Hindlimb muscle (tissue), 1 donor: ENCODE results near the gene SPDYE4. TPM values are rescaled to one million over a fixed set of nuclear protein-coding genes. Genes with fewer than 3 reads are reported as not detected.

Source experiments
- DNase-seq: peaks from one replicate; pipeline ENCODE4 v3.0.0-alpha.2; 2013
- polyA plus RNA-seq: library from polyadenylated mRNA; unstranded; fragments of 120-200 nt; gene quantifications from one replicate; pipeline ENCODE4 v1.2.1, GENCODE V29; 2013; ENCODE audit not compliant: insufficient read length

The SPDYE4 gene
- polyA plus RNA-seq, 1 donor, result 0.86 TPM

DNA sequence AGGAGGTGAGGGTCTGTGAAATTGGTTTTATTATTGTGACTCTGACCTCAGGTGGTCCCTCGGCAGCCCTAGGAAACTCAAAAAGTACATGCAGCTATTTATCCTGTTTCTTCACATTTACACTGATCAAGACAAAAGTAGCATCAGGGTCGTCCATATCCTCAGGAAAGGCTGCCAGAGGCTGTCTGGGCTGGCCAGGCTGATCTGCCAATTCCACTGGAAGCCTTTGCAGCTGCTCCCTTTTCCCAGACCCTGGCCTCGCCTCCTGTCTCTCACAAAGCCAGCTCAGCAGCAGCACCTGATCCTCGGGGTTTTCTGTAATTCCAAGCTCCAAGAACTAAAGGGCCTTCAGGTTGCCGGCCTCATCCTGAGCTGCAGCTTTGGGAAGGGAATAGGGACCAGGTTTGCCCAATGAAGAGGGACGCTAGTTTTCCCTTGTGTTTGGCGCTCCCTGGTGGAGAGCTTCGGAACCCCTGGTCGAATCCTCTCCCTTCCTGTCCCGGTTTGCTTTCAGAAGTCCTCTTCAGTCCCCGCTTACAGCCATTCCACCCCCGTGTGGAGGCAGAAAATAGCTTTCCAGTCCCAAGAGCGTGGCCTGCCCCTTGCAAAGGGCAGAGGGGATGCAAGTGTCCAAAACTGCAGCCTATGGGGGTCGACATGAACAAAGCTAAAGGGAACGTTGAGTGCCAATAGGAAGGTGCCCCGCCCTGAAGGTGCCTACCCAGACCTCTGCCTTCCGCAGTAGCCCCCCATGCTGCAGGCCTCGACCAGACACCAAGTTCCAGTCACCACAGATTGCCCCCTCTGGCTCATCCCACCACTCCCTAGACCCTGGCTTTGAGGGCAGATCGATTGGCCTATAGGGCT is 27.4 kb upstream of the SPDYE4 start:
- DNase-seq, result peak; percentile 81

DNA sequence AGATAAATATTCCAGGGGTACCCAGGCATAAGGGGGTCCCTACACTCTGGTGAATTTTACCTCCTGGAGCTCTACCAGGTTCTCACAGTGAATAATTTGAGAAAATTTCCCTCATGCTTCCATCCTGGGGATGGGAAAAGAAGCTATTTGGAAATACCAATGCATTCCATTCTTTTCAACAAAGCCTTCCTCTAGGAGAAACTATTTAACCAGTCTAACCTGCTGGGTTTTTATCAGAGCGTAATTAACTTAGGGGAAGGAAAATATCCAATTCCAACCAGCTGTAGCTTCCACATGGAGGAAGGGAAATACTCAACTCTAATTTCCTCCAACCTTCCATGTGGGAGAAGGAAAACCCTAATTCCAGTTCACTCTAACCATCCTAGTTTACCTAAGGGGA is 23.8 kb upstream of the SPDYE4 start:
- no peak for DNase-seq

- no peak for DNase-seq
These were observed 23.4 kb upstream of the SPDYE4 start for GRCh38 chr17:8781776-8782175.

DNA sequence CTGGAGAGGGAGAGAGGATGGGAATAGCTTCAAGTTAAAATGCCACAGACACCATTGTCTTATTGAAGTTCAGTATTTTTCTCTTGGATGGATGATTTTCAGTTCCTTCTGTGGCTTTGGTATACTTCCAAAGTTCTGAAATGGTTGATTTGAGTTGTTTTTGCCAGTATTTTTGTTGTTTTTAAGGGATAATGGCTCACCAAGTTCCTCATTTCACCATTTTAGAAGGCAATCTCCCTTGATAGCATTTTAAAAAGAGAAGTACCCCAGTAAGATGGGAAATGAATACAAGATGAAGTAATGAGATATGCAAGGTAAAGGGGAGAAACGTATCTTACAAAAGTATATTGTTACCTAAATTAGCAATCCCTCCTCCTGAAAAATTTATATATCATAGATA is 18.5 kb upstream of the SPDYE4 start:
- no peak for DNase-seq

GRCh38 chr17:8776248-8776647 is 17.9 kb upstream of the SPDYE4 start:
- peak; percentile 26 for DNase-seq

DNA sequence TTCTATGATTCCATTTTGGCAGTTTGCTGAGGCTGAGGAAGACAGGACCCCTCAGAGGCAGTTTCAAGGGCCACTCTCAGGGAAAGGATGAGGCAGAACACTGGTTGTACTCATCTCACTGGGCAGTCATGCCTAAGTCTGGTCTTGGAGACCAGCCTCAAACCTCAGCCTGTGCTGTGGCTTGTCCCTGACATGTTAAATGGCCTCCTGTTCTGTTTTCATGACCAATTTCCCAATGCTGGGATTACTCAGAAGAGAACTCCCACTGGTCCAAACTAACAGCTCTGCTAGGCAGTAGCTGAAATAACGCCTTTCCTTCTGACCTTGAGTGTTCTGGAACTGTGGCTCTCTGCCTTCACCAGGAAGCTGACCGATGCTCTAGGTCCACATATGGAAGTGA is 8.4 kb upstream of the SPDYE4 start:
- no peak for DNase-seq

- DNase-seq, result no peak
These were observed 3.7 kb upstream of the SPDYE4 start for GRCh38 chr17:8762012-8762411.

- DNase-seq, result no peak
These were observed 1.2 kb downstream of the SPDYE4 start for GRCh38 chr17:8757189-8757588.

DNA sequence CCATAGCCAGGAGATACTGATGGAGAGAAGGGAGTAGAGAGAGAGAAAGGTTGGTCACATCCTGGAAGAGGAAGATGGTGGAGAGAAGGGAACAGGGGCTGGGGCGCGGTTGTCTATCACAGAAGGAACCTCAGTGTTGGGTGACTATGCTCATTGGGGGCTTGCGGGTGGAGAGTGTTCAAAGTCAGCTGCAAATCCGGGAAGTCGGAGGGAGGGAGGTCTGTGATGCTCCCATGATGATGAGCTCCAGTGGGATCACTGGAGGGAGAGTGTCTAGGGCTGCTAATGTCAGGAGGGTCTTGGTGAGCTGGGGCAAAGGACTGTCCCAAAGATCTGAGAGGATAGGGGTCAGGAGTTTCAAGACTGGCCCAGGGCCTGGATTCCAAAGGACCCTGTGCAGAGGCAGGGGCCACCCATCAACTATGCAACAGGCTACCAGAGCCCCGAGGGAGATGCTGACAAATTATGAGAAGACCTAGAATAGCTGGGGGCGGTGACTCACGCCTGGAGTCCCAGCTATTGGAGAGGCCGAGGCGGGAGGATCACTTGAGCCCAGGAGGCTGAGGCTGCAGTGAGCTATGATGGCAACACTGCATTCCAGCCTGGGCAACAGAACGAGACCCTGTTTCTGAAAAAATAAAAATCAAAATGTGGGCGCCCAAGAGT is 2.6 kb downstream of the SPDYE4 start:
- no peak for DNase-seq

- DNase-seq, result no peak
These were observed 3.5 kb downstream of the SPDYE4 start for GRCh38 chr17:8754890-8755289.

- no peak for DNase-seq
These were observed 4.3 kb downstream of the SPDYE4 start for GRCh38 chr17:8753976-8754440.

DNA sequence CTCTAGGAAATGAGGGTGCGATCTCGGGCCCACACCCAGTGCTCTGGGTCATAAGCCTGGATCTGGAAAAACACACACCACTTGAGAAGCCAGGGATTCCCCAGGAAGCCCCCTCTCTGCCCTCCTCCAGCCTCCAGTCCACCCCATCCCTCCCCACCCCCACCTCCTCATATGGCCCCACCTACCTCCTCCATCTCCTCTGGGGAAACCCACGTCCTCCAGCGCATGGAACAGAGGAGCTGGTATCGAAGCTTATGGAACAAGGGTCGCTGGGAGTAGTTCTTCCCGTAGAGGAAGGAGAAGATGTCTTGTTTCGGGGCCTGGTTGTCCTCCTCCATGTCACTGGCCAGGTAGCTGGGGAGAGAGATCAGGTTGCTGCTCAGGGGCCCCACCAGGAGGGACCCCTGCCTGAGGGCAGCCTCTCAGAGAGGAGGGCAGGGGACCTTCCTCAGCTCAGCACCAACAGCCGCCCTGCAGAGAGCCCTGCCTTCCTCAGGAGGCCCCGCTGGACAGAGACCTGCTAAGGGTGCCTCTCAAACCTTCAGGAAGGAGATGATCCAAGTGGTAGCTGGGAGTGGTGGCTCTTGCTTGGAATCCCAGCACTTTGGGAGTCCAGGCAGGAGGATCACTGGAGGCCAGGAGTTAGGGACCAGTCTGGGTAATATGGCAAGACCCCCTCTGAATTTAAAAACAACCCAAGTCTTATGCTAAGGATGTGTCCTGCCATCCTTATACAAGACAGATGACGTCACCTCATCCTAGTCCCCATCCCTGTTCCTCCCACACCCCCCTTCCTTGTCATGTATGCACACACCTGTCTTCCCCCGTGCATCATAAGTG is 5.0 kb downstream of the SPDYE4 start:
- DNase-seq, result no peak

DNA sequence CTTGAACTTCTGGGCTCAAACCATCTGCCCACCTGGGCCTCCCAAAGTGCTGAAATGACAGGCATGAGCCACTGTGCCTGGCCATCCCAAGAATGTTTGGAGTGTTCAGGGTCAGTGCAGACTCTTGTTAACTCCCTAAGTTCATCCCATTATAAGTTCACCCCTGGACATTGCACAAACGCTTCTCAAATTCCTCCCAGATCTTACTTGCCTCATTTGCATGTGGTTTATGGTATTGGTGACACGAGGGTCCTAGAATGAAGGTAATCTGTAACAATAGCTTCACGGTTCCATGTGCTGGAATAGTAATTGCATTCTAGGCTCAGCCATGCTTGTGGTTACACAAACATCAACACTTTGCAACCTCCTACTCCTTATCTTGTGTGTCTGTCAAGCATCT is 8.7 kb downstream of the SPDYE4 start:
- DNase-seq, result no peak

DNA sequence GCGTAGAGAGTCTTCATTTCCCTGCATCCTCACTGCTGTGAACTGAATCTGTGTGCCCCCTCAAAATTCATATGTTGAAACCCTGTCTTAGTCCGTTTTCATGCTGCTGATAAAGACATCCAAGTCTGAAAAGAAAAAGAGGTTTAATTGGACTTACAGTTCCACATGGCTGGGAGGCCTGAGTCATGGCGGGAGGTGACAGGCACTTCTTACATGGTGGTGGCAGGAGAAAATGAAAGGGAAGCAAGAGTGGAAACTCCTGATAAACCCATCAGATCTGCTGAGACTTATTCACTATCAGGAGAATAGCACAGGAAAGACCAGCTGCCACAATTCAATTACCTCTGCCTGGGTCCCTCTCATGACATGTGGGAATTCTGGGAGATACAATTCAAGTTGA is 10.6 kb downstream of the SPDYE4 start:
- DNase-seq, result no peak

GRCh38 chr17:8746501-8747236 is 11.7 kb downstream of the SPDYE4 start:
- no peak for DNase-seq

DNA sequence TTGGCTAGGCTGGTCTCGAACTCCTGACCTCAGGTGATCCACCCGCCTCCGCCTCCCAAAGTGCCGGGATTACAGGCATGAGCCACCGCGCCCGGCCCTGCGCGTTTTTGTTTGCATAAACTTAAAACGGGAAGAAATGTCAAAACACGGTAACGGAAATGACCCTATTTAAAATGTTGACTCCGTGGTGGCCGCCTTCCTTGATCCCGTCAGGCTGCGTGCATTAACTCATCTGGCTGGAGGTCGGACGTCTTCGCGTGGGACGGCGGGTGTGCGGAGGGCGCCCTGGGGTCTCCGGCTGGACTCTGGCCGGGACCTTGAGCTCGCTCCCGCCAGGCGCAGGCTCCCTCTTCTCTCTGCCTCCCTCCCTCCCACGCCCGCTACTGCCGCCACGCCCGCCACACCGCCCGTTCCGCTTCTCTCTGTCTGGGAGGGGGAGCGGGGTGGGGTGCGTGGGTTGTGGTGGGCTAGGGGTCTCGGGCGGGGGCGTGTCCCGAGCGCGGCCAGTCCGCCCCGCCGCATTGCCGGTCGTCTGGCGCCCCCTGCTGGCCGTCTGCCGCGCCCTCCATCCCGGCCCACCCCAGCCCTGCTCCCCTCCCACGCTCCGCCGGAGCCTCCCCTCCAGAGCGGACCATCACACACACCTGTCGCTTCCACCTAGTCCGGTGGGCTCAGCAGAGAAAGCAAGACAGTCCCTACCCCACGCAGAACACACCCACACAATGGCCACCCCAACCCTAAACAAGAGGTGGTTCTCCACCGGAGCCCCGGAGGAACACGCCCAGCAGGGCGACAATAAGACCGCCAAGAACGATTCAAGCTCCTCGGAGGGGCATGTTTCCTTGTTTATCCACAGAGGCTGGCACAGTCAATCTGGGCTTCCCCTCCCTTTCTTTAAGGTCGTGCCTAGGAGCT is 12.5 kb downstream of the SPDYE4 start:
- peak; percentile 80 for DNase-seq

DNA sequence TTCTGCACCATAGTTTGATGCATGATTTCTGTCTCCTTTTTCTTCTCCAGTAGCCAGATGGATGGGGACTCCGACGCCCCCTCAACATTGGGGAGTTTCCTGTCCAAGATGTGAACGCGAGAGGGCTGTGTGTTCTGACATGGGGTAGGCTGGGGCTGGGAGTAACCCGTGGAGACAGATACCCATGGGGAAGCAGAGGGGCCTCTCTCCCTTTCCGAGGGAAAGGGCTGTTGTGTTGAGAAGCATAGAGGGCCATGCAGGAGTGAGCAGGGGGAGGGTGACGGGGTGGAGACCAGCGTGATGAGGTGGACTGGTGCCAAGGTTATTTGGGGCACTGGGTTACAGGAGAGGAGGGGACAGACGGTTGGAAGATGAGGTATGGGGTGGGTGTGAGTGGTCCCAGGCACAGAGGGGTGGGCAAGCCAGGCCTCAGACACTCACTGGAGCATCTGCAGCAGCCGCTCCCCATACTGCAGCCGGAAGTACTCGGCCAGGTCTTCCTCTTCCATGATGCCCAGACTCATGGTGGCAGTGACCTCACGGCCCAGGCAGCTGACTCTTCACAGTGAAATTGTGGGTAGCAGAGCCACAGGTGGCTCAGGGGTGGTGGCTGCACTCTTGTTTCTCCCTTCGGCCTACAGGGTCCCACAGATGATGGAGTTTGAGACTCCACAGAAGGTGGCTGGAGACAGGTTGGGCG is 14.1 kb downstream of the SPDYE4 start:
- no peak for DNase-seq

DNA sequence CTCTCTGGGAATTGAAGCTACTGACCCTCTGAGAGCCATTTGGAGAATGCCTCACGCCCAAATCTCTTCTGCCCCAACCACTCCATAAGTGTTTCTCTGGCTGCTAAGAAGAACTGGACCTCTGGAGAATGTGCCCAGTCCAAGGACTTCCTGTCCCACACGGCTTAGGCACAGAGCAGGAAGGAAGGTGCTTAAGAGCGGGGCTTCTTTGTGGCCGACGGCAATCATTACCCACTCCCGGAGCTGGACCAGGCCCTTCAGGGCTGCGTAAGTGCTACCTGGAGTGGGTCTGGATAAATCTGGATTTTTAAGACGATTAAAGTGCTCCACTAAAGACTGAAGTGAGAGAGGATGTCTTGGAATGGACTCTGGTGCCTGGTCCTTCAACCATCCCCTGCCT is 15.5 kb downstream of the SPDYE4 start:
- no peak for DNase-seq

- no peak for DNase-seq
These were observed 16.1 kb downstream of the SPDYE4 start for GRCh38 chr17:8742274-8742673.

DNA sequence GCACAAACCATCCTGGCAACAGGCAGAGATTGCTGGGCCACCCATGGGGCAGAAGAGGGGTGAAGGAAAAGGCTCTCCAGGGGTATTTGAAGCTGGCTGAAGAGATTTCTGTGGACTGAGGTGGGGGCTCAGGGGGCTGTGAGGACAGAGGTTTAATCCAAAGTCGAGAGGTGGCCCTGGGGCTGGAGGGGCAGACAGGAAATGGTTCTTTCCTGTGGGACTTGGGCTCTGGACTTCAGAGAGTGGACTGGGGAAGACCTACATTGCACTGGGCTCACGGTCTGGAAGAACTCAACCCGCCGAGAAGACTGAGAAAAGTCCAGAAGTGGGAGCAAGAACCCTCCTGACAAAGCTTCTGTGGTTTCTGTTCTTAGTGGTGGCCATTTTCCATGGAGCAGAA is 16.6 kb downstream of the SPDYE4 start:
- no peak for DNase-seq

- DNase-seq, result no peak
These were observed 17.0 kb downstream of the SPDYE4 start for GRCh38 chr17:8741366-8741765.
